Adrenal gland (tissue), 12 donors: Measurements from ENCODE around the gene MARCKS. TPM values are rescaled to one million over a fixed set of nuclear protein-coding genes. Genes with fewer than 3 reads are reported as not detected.
A peak's percentile ranks its signal among the peaks of the same experiment; 100 is the strongest.

Experiments
- DNase-seq, 7 donors: peaks; one replicate each; pipeline ENCODE4 v3.0.0-alpha.2; 2019 to 2020
- H3K27ac ChIP-seq, 5 donors: fragments of 200-600 bp; sonication (generic) in 4 of 5; 1 replicate in 3 of 5; 2 replicates in 2 of 5; pipeline versions ENCODE4 v1.5.1 to v1.8.0; 2016 to 2020; ENCODE audit warnings: mild to moderate bottlenecking in 1 of 5
- H3K27me3 ChIP-seq: fragments of 200-600 bp; 2 replicates; pipeline ENCODE4 v1.8.0; 2021
- H3K36me3 ChIP-seq, 2 donors: fragments of 200-600 bp; replicated peaks in 1 of 2; 1 replicate in 1 of 2; 2 replicates in 1 of 2; pipeline versions ENCODE4 v1.5.1 to v1.8.0; 2018 to 2022
- H3K4me1 ChIP-seq, 2 donors: fragments of 200-600 bp; replicated peaks in 1 of 2; 1 replicate in 1 of 2; 2 replicates in 1 of 2; pipeline versions ENCODE4 v1.5.1 to v1.8.0; 2018 to 2021
- H3K4me3 ChIP-seq, 4 donors: fragments of 200-600 bp; sonication (generic) in 3 of 4; one replicate each; pipeline ENCODE4 v1.5.1; 2016 to 2018
- H3K9me3 ChIP-seq, 3 donors: fragments of 200-600 bp; sonication (generic) in 1 of 3; replicated peaks in 1 of 3; 1 replicate in 2 of 3; 2 replicates in 1 of 3; pipeline versions ENCODE4 v1.5.1 to v1.8.0; 2016 to 2021
- CTCF ChIP-seq, 6 experiments: fragments of 450-650 bp in 4 of 6; fragments of 200-600 bp in 2 of 6; sonication (generic) in 1 of 6; IDR thresholded peaks; 1 replicate in 5 of 6; 2 replicates in 1 of 6; pipeline versions ENCODE4 v1.5.1 to v1.8.0; 2016 to 2021; ENCODE audit warnings: antibody characterized with exemption in 6 of 6, mild to moderate bottlenecking in 2 of 6, moderate library complexity in 1 of 6
- POLR2A ChIP-seq, 2 donors: fragments of 450-650 bp; IDR thresholded peaks; one replicate each; pipeline ENCODE4 v1.6.1; 2017; ENCODE audit warnings: antibody characterized with exemption in 2 of 2, mild to moderate bottlenecking in 2 of 2, moderate library complexity in 1 of 2
- WGBS, 4 donors: extraction: QIAGEN DNeasy Blood & Tissue Kit in 2 of 4; methylation state at CpG; one replicate each; pipeline versions ENCODE4 v1.1.5 to v1.1.7; 2013 to 2017; 5-methylcytosine and 5-hydroxymethylcytosine counted together
- intact Hi-C, 2 donors: fragments of 100-400 bp; cut with DNase I; formaldehyde crosslinking; loops; one replicate each; pipeline versions ENCODE4 v1.14.1 to v1.15.0; 2022 to 2023
- polyA plus RNA-seq, 3 donors: library from polyadenylated mRNA; stranded (reverse); fragments of 200-250 nt in 2 of 3; fragments of 350-450 nt in 1 of 3; fragmentation: Illumina TruSeq in 1 of 3; extraction: RNeasy Lipid Tissue Mini Kit (QIAGEN cat#74804) in 1 of 3; gene quantifications; one replicate each; pipeline ENCODE4 v1.2.3, GENCODE V29; 2013 to 2014
- total RNA-seq, 9 donors: library from RNA; depleted of rRNA in 4 of 9; stranded (reverse); fragments of >200 nt in 4 of 9; fragments of 120-200 nt in 1 of 9; fragmentation: NEBNext Ultra II Directional in 1 of 9; extraction: Animal tissue kit (Norgen Biotek cat#: 25700) in 1 of 9; gene quantifications; one replicate each; pipeline versions ENCODE4 v1.1.0 to v1.2.4, GENCODE V29; 2013 to 2023
- donor health status: healthy with polysubstance abuse.
- donor health status: Bipolar disorder and iron deficiency.
- donor health status: DM: yes; HTN: yes; CAD: no.
- donor health status: DM: no; HTN: no; CAD: no.
- donor health status: DM: no; HTN: no; CAD: no.
- donor health status: DM: yes; HTN: yes; CAD: no.

Gene MARCKS
- total and polyA plus RNA-seq, 12 donors = 8.7 to 71.3 (median 41.1) TPM

- no peaks in the 10 kb centered on the region for H3K36me3 ChIP-seq
- peak overlapping the region in 4 of 5 donors; percentile 2 to 91 (median 66) for H3K27ac ChIP-seq
- intact Hi-C loops = no loop called here
- no peaks in the 10 kb centered on the region for H3K9me3 ChIP-seq
- peak overlapping the region in 2 of 4 donors; percentile 18 to 70 for H3K4me3 ChIP-seq
- H3K27me3 ChIP-seq = peaks cover 6% of the 10 kb centered on the region
- TF ChIP-seq POLR2A (IDR thresholded peaks at IDR 0.05) = no peak
- no peak for TF ChIP-seq CTCF (IDR thresholded peaks at IDR 0.05)
- 2 to 7% (median 3%) methylated on average over 31 to 56 of the region's 56 CpGs for WGBS, 4 donors
- H3K4me1 ChIP-seq = peaks cover 8 to 23% of the 10 kb centered on the region in 2 donors
- peak; percentile 37 to 78 (median 50) for DNase-seq
Measured at GRCh38 chr6:113854531-113855499, 2.3 kb upstream of the MARCKS start.

GRCh38 chr6:113855500-113856374 lies 1.4 kb upstream of the MARCKS start:
- DNase-seq = peak in 6 of 7 donors; percentile 6 to 56 (median 17)
- Histone ChIP-seq H3K4me3 (peak overlapping the region in 1 of 4 donors; percentile 70), H3K36me3 (no peaks in the 10 kb centered on the region), H3K27ac (peak overlapping the region in 4 of 5 donors; percentile 0 to 91 (median 66)), H3K9me3 (no peaks in the 10 kb centered on the region), H3K4me1 (peaks cover 8 to 23% of the 10 kb centered on the region in 2 donors), H3K27me3 (peaks cover 6% of the 10 kb centered on the region)
- intact Hi-C loops = no loop called here
- 4 to 7% (median 5%) methylated on average over 27 of the region's 27 CpGs for WGBS, 4 donors
- TF ChIP-seq POLR2A (IDR thresholded peaks at IDR 0.05) (no peak), CTCF (IDR thresholded peaks at IDR 0.05) (no peak)

GRCh38 chr6:113856375-113856624 lies 845 bp upstream of the MARCKS start:
- Histone ChIP-seq H3K4me1 (peaks cover 8 to 23% of the 10 kb centered on the region in 2 donors), H3K27ac (peak overlapping the region in 2 of 5 donors; percentile 76 to 91), H3K4me3 (peak overlapping the region in 2 of 4 donors; percentile 32 to 70), H3K27me3 (peaks cover 6% of the 10 kb centered on the region), H3K36me3 (no peaks in the 10 kb centered on the region), H3K9me3 (no peaks in the 10 kb centered on the region)
- WGBS, 4 donors = 1 to 3% (median 3%) methylated on average over 10 of the region's 10 CpGs
- DNase-seq = no peak
- TF ChIP-seq POLR2A (IDR thresholded peaks at IDR 0.05) (no peak), CTCF (IDR thresholded peaks at IDR 0.05) (no peak)
- intact Hi-C loops = no loop called here
